ENCODE results near the gene PRKCQ.

GRCh38 chr10:6408799-6409198 lies 171.3 kb downstream of the PRKCQ start:
- no peak for TF ChIP-seq POLR2A (IDR thresholded peaks at IDR 0.05)
- TF ChIP-seq, protein P1, sequence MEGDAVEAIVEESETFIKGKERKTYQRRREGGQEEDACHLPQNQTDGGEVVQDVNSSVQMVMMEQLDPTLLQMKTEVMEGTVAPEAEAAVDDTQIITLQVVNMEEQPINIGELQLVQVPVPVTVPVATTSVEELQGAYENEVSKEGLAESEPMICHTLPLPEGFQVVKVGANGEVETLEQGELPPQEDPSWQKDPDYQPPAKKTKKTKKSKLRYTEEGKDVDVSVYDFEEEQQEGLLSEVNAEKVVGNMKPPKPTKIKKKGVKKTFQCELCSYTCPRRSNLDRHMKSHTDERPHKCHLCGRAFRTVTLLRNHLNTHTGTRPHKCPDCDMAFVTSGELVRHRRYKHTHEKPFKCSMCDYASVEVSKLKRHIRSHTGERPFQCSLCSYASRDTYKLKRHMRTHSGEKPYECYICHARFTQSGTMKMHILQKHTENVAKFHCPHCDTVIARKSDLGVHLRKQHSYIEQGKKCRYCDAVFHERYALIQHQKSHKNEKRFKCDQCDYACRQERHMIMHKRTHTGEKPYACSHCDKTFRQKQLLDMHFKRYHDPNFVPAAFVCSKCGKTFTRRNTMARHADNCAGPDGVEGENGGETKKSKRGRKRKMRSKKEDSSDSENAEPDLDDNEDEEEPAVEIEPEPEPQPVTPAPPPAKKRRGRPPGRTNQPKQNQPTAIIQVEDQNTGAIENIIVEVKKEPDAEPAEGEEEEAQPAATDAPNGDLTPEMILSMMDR (IDR thresholded peaks at IDR 0.05) = peak in 2 of 6 experiments; percentile 4 to 32

Data from Peyer's patch (tissue), 4 donors.